HCT116 (cell line): ENCODE data around the gene NT5C1A. TPM values are rescaled to one million over a fixed set of nuclear protein-coding genes. Genes with fewer than 3 reads are reported as not detected.

Source experiments
- ATAC-seq: fragments of 200-7000 bp; cut with Tn5 transposase; 2 replicates; pipeline ENCODE4 v1.9.1; 2020; ENCODE audit warnings: mild to moderate bottlenecking, moderate library complexity
- BruUV-seq: library from RNA; stranded (reverse); fragments of 400-500 nt; replicated peaks from 2 replicates; lab custom pipeline; 2021; lab: Mats Ljungman, UMichigan
- CTCF ChIA-PET: fragments of 300-600 bp; sonication (Branson Sonifier 250); formaldehyde crosslinking; loops from one replicate; lab custom pipeline; 2021; ENCODE audit warnings: antibody characterized with exemption; lab: Charles Lee
- POLR2A ChIA-PET: fragments of 300-600, 350-600 bp; sonication (Branson Sonifier 250); formaldehyde crosslinking; loops from one replicate; lab custom pipeline; 2021; ENCODE audit warnings: antibody characterized with exemption; lab: Charles Lee
- RAD21 ChIA-PET, 2 experiments: fragments of 300-600 bp; sonication (Branson Sonifier 250); formaldehyde crosslinking; loops; one replicate each; lab custom pipeline; 2023; ENCODE audit warnings: low total read pairs in 2 of 2; ENCODE audit not compliant: uncharacterized antibody in 2 of 2, unreplicated experiment in 2 of 2, low non-redundant PET in 1 of 2; lab: Charles Lee
- DNase-seq: peaks from one replicate; pipeline ENCODE4 v3.0.0-alpha.2; 2010; ENCODE audit warnings: low read depth, low spot score
- H2AFZ ChIP-seq: fragments of 200-600 bp; shearing (Covaris generic), sonication (generic); 2 replicates; pipeline ENCODE4 v1.6.1; 2017; ENCODE audit warnings: low read depth, mixed run types, mixed read lengths, antibody characterized with exemption, low read length; ENCODE audit not compliant: poor library complexity, severe bottlenecking
- H3K27ac ChIP-seq: 2 replicates; pipeline ENCODE4 v1.5.1; 2012; ENCODE audit warnings: low read depth, low read length
- H3K27me3 ChIP-seq: fragments of 200-600 bp; sonication (generic); 2 replicates; pipeline ENCODE4 v1.6.1; 2016; ENCODE audit warnings: mixed run types, low read length, mixed read lengths; ENCODE audit not compliant: insufficient read depth
- H3K36me3 ChIP-seq, 2 experiments: fragments of 200-500 bp in 1 of 2; fragments of 200-600 bp in 1 of 2; sonication (Bioruptor generic) in 1 of 2; sonication (generic) in 1 of 2; 2 replicates each; pipeline versions ENCODE4 v1.5.1 to v1.6.1; 2014 to 2016; ENCODE audit warnings: low read length in 2 of 2, inconsistent platforms in 1 of 2, mixed read lengths in 1 of 2, mixed run types in 1 of 2; ENCODE audit not compliant: insufficient read depth in 2 of 2, control insufficient read depth in 1 of 2
- H3K4me1 ChIP-seq, 2 experiments: fragments of 200-600 bp in 1 of 2; sonication (generic) in 1 of 2; 2 replicates each; pipeline versions ENCODE4 v1.5.1 to v1.6.1; 2012 to 2017; ENCODE audit warnings: low read length in 2 of 2, inconsistent platforms in 1 of 2, mild to moderate bottlenecking in 1 of 2, mixed read lengths in 1 of 2, mixed run types in 1 of 2, moderate library complexity in 1 of 2; ENCODE audit not compliant: insufficient read depth in 2 of 2, control insufficient read depth in 1 of 2
- H3K4me2 ChIP-seq: fragments of 200-600 bp; sonication (generic); 2 replicates; pipeline ENCODE4 v1.6.1; 2017; ENCODE audit warnings: mixed run types, low read length, mixed read lengths
- H3K4me3 ChIP-seq, 2 experiments: fragments of 200-600 bp in 1 of 2; sonication (generic) in 1 of 2; replicated peaks in 1 of 2; 2 replicates each; pipeline ENCODE4 v1.5.1; 2011 to 2016; ENCODE audit warnings: low read length in 2 of 2, control low read depth in 1 of 2, low read depth in 1 of 2, mild to moderate bottlenecking in 1 of 2, mixed read lengths in 1 of 2, mixed run types in 1 of 2
- H3K79me2 ChIP-seq: fragments of 200-600 bp; sonication (generic); 2 replicates; pipeline ENCODE4 v1.6.1; 2017; ENCODE audit warnings: mild to moderate bottlenecking, mixed run types, low read length, moderate library complexity, mixed read lengths; ENCODE audit not compliant: insufficient read depth
- H3K9ac ChIP-seq: fragments of 200-600 bp; sonication (generic); 2 replicates; pipeline ENCODE4 v1.6.1; 2016; ENCODE audit warnings: low read length, mixed read lengths
- H3K9me2 ChIP-seq: fragments of 200-600 bp; sonication (generic), shearing (Covaris generic); 2 replicates; pipeline ENCODE4 v1.6.1; 2017; ENCODE audit warnings: mixed run types, mild to moderate bottlenecking, moderate library complexity; ENCODE audit not compliant: insufficient read depth
- H3K9me3 ChIP-seq, 2 experiments: fragments of 200-500 bp in 1 of 2; fragments of 200-600 bp in 1 of 2; sonication (Bioruptor generic) in 1 of 2; sonication (generic) in 1 of 2; 2 replicates each; pipeline ENCODE4 v1.6.1; 2014 to 2017; ENCODE audit warnings: low read length in 2 of 2, mixed read lengths in 2 of 2, inconsistent platforms in 1 of 2, low read depth in 1 of 2, mild to moderate bottlenecking in 1 of 2, mixed run types in 1 of 2, moderate library complexity in 1 of 2; ENCODE audit not compliant: control insufficient read depth in 1 of 2, insufficient read depth in 1 of 2
- H4K20me1 ChIP-seq: fragments of 200-600 bp; sonication (generic), shearing (Covaris generic); 2 replicates; pipeline ENCODE4 v1.6.1; 2017; ENCODE audit warnings: mixed run types, mild to moderate bottlenecking, moderate library complexity; ENCODE audit not compliant: insufficient read depth
- CBX3 ChIP-seq: IDR thresholded peaks from 2 replicates; pipeline ENCODE4 v1.6.1; 2012; ENCODE audit warnings: low read depth
- ELF1 ChIP-seq: IDR thresholded peaks from 2 replicates; pipeline ENCODE4 v1.6.1; 2012; ENCODE audit warnings: low read depth, borderline replicate concordance
- EZH2 ChIP-seq: fragments of 200-600 bp; sonication (generic); IDR thresholded peaks from 2 replicates; pipeline ENCODE4 v1.6.1; 2017; ENCODE audit warnings: antibody characterized with exemption, mixed run types
- EZH2phosphoT487 ChIP-seq: fragments of 200-600 bp; IDR thresholded peaks from 2 replicates; pipeline ENCODE4 v1.6.1; 2018; ENCODE audit warnings: antibody characterized with exemption, borderline replicate concordance
- FOSL1 ChIP-seq: IDR thresholded peaks from 2 replicates; pipeline ENCODE4 v1.6.1; 2012; ENCODE audit warnings: low read depth
- JUND ChIP-seq: IDR thresholded peaks from 2 replicates; pipeline ENCODE4 v1.6.1; 2012
- POLR2A ChIP-seq: IDR thresholded peaks from 2 replicates; pipeline ENCODE4 v1.7.0; 2011; ENCODE audit warnings: borderline replicate concordance; ENCODE audit not compliant: insufficient read depth, insufficient read length; ENCODE audit errors: extremely low read depth
- POLR2AphosphoS5 ChIP-seq: IDR thresholded peaks from 2 replicates; pipeline ENCODE4 v1.6.1; 2011; ENCODE audit warnings: mild to moderate bottlenecking, low read depth, low read length, moderate library complexity
- SIN3A ChIP-seq: IDR thresholded peaks from 2 replicates; pipeline ENCODE4 v1.6.1; 2012; ENCODE audit warnings: low read depth
- SRF ChIP-seq: IDR thresholded peaks from 2 replicates; pipeline ENCODE4 v1.6.1; 2012; ENCODE audit warnings: low read depth
- TCF7L2 ChIP-seq: IDR thresholded peaks from 2 replicates; pipeline ENCODE4 v1.7.0; 2011; ENCODE audit warnings: borderline replicate concordance, inconsistent platforms; ENCODE audit not compliant: insufficient read depth, insufficient read length; ENCODE audit errors: extremely low read depth
- YY1 ChIP-seq: IDR thresholded peaks from 2 replicates; pipeline ENCODE4 v1.6.1; 2011; ENCODE audit warnings: low read length, low read depth, moderate library complexity, mild to moderate bottlenecking; ENCODE audit not compliant: insufficient replicate concordance; ENCODE audit errors: extremely low read depth
- ZFX ChIP-seq: fragments of 450-650 bp; IDR thresholded peaks from 2 replicates; pipeline ENCODE4 v1.6.1; 2017
- ZNF274 ChIP-seq: fragments of 200-500 bp; sonication (Bioruptor generic); IDR thresholded peaks from 2 replicates; pipeline ENCODE4 v1.6.1; 2014; ENCODE audit warnings: mild to moderate bottlenecking, low read depth, low read length, inconsistent platforms
- intact Hi-C: fragments of 100-400 bp; cut with micrococcal nuclease; formaldehyde crosslinking; loops from 2 replicates; pipeline ENCODE4 v1.10.0; 2022
- total RNA-seq: library from RNA; stranded (reverse); gene quantifications from one replicate; pipeline ENCODE4 v1.2.1, GENCODE V29; 2021; ENCODE audit not compliant: unreplicated experiment
- TF ChIP-seq, protein P1 (sequence below): IDR thresholded peaks from 2 replicates; pipeline ENCODE4 v1.6.1; 2012; ENCODE audit warnings: low read depth
- TF ChIP-seq, protein P2 (sequence below): IDR thresholded peaks from 2 replicates; pipeline ENCODE4 v1.6.1; 2012

Gene NT5C1A
- total RNA-seq, 1 experiment from 2014 or later = not detected

DNA sequence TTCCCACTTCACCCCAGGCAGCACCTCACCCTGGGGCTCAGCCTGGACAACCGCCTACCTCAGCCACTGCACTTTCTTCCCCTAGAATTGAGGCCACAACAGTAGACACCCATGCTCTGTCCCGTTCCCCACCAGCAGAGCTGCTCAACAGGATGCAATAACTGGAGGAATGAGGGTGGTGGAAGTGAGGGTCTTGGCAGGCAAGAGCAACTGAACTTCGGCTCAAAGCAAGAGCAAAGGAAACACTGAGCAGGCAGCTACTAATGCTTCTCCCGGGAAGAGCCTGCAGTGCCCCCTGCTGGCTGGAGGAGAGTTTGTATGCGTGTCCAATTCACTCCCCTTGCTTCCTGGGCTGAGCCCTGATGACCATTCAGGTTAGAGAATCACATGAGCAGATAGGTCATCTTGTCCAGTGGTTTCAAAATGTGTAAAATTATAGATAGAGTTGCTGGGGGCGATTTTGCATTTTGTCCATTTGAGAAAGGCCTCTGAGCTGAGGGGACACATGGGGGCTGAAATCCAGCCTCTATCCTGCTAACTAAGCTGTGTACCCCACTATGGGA, 13.9 kb downstream of the NT5C1A start (continued):
- no peak for TF ChIP-seq EZH2phosphoT487
- peak; percentile 41 for TF ChIP-seq POLR2A
- no peak for TF ChIP-seq SRF
- no peak for TF ChIP-seq FOSL1

DNA sequence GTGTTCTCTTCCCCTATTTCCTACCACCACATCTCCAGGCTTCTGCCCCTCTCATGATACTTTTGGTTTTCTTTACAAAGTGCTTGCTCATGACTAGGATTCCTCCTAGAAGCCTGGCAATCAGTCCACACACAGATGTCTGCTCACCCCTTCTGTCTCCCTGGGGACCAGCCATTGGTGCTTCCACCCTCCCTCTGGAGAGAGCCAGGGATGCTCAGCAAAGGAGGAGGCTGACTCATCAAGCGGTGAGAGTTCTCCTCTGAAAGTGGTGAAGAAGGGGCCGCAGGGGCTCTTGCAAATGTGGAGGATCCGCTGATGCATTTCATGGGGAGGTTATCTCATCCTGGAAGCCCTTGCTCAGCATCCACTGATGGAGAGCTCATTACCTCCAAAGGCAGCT, 14.5 kb downstream of the NT5C1A start:
- no peak for ATAC-seq
- DNase-seq = no peak
- no peak overlapping the region for H3K27ac ChIP-seq
- no peaks in the 10 kb centered on the region for H4K20me1 ChIP-seq
- no peaks in the 10 kb centered on the region for H3K36me3 ChIP-seq
- H3K79me2 ChIP-seq = no peaks in the 10 kb centered on the region
- H3K4me2 ChIP-seq = peak overlapping the region; percentile 73
- RAD21 ChIA-PET = interaction anchor here in 1 of 2 experiments (1.0 kb wide), 1 partner anchor 51 kb away, joined by 3 read pairs; no protein-coding TSS in a partner anchor
- TF ChIP-seq, protein P1, sequence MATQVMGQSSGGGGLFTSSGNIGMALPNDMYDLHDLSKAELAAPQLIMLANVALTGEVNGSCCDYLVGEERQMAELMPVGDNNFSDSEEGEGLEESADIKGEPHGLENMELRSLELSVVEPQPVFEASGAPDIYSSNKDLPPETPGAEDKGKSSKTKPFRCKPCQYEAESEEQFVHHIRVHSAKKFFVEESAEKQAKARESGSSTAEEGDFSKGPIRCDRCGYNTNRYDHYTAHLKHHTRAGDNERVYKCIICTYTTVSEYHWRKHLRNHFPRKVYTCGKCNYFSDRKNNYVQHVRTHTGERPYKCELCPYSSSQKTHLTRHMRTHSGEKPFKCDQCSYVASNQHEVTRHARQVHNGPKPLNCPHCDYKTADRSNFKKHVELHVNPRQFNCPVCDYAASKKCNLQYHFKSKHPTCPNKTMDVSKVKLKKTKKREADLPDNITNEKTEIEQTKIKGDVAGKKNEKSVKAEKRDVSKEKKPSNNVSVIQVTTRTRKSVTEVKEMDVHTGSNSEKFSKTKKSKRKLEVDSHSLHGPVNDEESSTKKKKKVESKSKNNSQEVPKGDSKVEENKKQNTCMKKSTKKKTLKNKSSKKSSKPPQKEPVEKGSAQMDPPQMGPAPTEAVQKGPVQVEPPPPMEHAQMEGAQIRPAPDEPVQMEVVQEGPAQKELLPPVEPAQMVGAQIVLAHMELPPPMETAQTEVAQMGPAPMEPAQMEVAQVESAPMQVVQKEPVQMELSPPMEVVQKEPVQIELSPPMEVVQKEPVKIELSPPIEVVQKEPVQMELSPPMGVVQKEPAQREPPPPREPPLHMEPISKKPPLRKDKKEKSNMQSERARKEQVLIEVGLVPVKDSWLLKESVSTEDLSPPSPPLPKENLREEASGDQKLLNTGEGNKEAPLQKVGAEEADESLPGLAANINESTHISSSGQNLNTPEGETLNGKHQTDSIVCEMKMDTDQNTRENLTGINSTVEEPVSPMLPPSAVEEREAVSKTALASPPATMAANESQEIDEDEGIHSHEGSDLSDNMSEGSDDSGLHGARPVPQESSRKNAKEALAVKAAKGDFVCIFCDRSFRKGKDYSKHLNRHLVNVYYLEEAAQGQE = no peak
- no peak for TF ChIP-seq FOSL1
- TF ChIP-seq, protein P2, sequence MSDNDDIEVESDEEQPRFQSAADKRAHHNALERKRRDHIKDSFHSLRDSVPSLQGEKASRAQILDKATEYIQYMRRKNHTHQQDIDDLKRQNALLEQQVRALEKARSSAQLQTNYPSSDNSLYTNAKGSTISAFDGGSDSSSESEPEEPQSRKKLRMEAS = no peak
- TF ChIP-seq SRF = no peak
- no peak for TF ChIP-seq YY1
- no peak for TF ChIP-seq TCF7L2
- TF ChIP-seq EZH2 = no peak
- no peak for TF ChIP-seq ELF1
- TF ChIP-seq ZFX = no peak
- TF ChIP-seq ZNF274 = no peak
- no peak for TF ChIP-seq EZH2phosphoT487
- TF ChIP-seq SIN3A = no peak
- no peak for TF ChIP-seq JUND
- TF ChIP-seq CBX3 = no peak
- no peak for TF ChIP-seq POLR2AphosphoS5
- TF ChIP-seq, all 23 proteins: peak for 0
- Histone ChIP-seq H3K9me2 (no peaks in the 10 kb centered on the region), H3K27me3 (no peaks in the 10 kb centered on the region), H3K9me3 (no peaks in the 10 kb centered on the region), H2AFZ (no peak overlapping the region), H3K4me1 (peaks cover 0 to 19% of the 10 kb centered on the region in 2 experiments; a peak in 2 of 4 replicates), H3K4me3 (peak overlapping the region; percentile 41 to 50), H3K9ac (peak overlapping the region; percentile 25; the same call in 1 of the 2 replicates)
- ChIA-PET POLR2A (interaction anchor here (1.6 kb wide), 1 partner anchor 51 kb away, joined by 8 read pairs; no protein-coding TSS in a partner anchor), CTCF (interaction anchor here (0.6 to 3.9 kb wide), 19 partner anchors 9 to 559 kb away, joined by 3 to 38 read pairs (median 4); partner anchors contain the start of genes HPCAL4 and PPIE)
- no TSS peak for BruUV-seq
- intact Hi-C loops = loop anchor here (5.0 kb wide), 1 partner anchor 65 kb away; no protein-coding TSS in a partner anchor
